GM12878 (cell line): ENCODE results near the gene PLXNA4. TPM values are rescaled to one million over a fixed set of nuclear protein-coding genes. Genes with fewer than 3 reads are reported as not detected.

Experiments used
- BRCA1 ChIP-seq: IDR thresholded peaks from 2 replicates; pipeline ENCODE4 v1.6.1; 2011; ENCODE audit warnings: low read depth, low read length, improper control_type of control experiment
- CREB1 ChIP-seq: IDR thresholded peaks from 2 replicates; pipeline ENCODE4 v1.6.1; 2012; ENCODE audit warnings: low read depth, mild to moderate bottlenecking, inconsistent platforms
- FOXM1 ChIP-seq: IDR thresholded peaks from 2 replicates; pipeline ENCODE4 v1.6.1; 2012; ENCODE audit warnings: low read depth, mild to moderate bottlenecking, inconsistent platforms, low read length, moderate library complexity
- ZBTB4 ChIP-seq: fragments of 450-650 bp; formaldehyde crosslinking; IDR thresholded peaks from 2 replicates; pipeline ENCODE4 v1.4.0; 2022; ENCODE audit warnings: mild to moderate bottlenecking, moderate library complexity
- ZNF592 ChIP-seq: fragments of 450-650 bp; IDR thresholded peaks from 2 replicates; pipeline ENCODE4 v1.6.1; 2017; ENCODE audit warnings: mild to moderate bottlenecking, moderate library complexity
- polyA plus RNA-seq, 11 experiments: library from polyadenylated mRNA; depleted of rRNA in 4 of 11; unstranded in 6 of 11; stranded (reverse) in 5 of 11; fragments of >200 nt; fragmentation: Nextera tagmentation in 4 of 11; fragmentation: Illumina TruSeq in 1 of 11; extraction: Ambion mirVana in 4 of 11; extraction: Trizol in 1 of 11; gene quantifications; 1 replicate in 1 of 11; 2 replicates in 10 of 11; pipeline versions ENCODE4 v1.2.1 to v1.2.3, GENCODE V29; 2011 to 2016; ENCODE audit warnings: inconsistent platforms in 2 of 11, missing spikeins in 2 of 11, low read depth in 1 of 11
- total RNA-seq, 4 experiments: library from RNA; depleted of rRNA in 3 of 4; stranded (reverse); fragments of >200 nt in 3 of 4; fragmentation: Illumina TruSeq in 1 of 4; extraction: Trizol in 1 of 4; gene quantifications; 2 replicates each; pipeline versions ENCODE4 v1.2.1 to v1.2.3, GENCODE V29; 2013 to 2021

The PLXNA4 gene
- total and polyA plus RNA-seq, 10 of the 15 experiments (the other 5 are each of a cell fraction or from before 2014, with no cell fraction given): 0.03 TPM; not detected in 9

DNA sequence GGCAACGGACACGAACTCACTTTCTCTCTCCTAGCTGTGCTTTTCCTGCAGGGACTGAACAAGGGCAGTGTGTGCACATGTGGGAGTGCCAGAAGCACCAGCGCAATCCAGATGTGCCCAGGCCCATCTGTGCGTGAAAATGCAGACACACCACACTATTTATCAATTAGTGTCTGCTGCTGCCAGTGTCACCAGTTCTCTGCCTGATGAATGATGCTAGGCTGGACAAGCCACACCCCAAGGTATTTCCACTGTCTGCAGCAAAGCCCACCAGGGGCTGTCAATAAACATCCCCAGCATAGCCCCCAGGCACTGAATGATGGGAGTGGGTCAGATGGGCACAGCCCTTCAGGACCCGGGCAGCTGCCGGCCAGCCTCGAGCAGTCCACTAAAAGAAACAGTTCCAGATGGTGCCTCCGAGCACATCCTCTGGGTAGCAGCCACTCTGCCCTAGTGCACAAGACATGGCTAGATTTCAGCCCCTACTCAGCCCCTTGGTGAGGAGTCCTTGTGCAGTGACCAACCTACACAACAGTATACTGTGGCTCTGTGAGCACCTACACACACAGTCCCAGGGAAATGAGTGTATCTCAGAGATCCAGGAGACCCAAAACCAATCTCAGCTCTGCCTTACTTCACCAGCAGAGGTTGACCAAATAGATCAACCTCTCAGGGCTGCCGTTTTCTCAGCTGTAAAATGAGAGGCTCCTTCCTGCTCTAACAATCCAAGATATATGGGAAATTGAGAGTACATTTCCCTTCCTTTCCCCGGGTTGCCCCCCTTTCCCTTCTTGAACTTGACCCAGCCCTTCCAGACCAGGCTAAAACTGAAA, 314.7 kb downstream of the PLXNA4 start (continued):
- TF ChIP-seq ZBTB4 (CRISPR knock-in tag) (no peak), FOXM1 (no peak), CREB1 (no peak), ZNF592 (no peak), BRCA1 (no peak)
